ENCODE data around the gene DGKH. TPM values are rescaled to one million over a fixed set of nuclear protein-coding genes. Genes with fewer than 3 reads are reported as not detected.
A peak's percentile ranks its signal among the peaks of the same experiment; 100 is the strongest.
"Not testable (repeated sequence)": the region's sequence is repeated elsewhere in the genome, so short reads cannot be mapped to it uniquely, and the experiment has no call there.

Gene DGKH
- total and polyA plus RNA-seq, 5 donors from 2014 or later, result 1.2 to 22.4 (median 2.5) TPM

DNA sequence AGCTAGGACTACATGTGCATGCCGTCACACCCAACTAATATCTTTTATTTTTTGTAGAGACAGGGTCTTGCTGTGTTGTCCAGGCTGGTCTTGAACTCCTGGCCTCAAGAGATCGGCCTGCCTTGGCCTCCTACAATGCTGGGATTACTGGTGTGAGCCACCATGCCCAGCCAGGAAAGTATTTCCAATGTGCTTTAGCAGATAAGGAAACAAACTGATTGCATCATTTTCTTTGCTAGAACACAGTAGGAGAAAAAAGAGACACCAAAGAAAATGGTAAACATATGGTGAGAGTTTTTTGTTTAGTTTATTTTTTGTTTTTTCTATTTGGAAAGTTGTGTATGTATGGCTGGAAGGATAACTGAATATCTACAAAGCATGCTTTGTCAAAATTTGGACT, 176.6 kb downstream of the DGKH start:
- no peak overlapping the region for H3K4me3 Mint-ChIP-seq
- H3K4me1 Mint-ChIP-seq, result peaks cover 0 to 2% (median 0%) of the 10 kb centered on the region in 4 donors
- H3K9me3 Mint-ChIP-seq, result peaks cover 0 to 2% (median 0%) of the 10 kb centered on the region in 7 donors
- H3K36me3 Mint-ChIP-seq, result peaks cover 55% of the 10 kb centered on the region
- H3K4me3 ChIP-seq (ENCODE audit: low read depth, low read length), result no peak overlapping the region
- DNase-seq (no peak), ATAC-seq (ENCODE audit: low read depth in 2 of 2) (no peak)
- H3K4me1 ChIP-seq (ENCODE audit: control insufficient read depth, insufficient read depth, low read length, poor library complexity, severe bottlenecking), result no peaks in the 10 kb centered on the region
- H3K27me3 ChIP-seq (ENCODE audit: control insufficient read depth, insufficient read depth, low read length), result no peaks in the 10 kb centered on the region
- H3K27ac ChIP-seq (ENCODE audit: insufficient read depth, low read length, poor library complexity, severe bottlenecking), result no peak overlapping the region
- no peak overlapping the region for H3K27ac Mint-ChIP-seq
- H3K36me3 ChIP-seq (ENCODE audit: control insufficient read depth, insufficient read depth, low read length), result peaks cover 33% of the 10 kb centered on the region
- no peaks in the 10 kb centered on the region for H3K9me3 ChIP-seq (ENCODE audit: control insufficient read depth in 2 of 2, low read length in 2 of 2)
- no peaks in the 10 kb centered on the region for H3K27me3 Mint-ChIP-seq

DNA sequence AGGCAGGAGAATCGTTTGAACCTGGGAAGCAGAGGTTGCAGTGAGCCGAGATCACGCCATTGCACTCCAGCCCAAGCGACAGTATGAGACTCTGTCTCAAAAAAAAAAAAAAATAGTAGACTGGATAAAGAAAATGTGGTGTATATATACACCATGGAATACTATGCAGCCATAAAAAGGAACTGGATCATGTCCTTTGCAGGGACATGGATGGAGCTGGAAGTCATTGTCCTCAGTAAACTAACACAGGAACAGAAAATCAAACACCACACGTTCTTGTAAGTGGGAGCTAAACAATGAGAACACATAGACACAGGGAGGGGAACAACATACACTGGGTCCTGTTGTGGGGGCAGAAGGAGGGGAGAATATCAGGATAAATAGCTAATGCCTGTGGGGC, 178.3 kb downstream of the DGKH start:
- not testable (repeated sequence) for H3K4me3 Mint-ChIP-seq; H3K4me1 ChIP-seq (ENCODE audit: control insufficient read depth, insufficient read depth, low read length, poor library complexity, severe bottlenecking); DNase-seq; H3K9me3 Mint-ChIP-seq; ATAC-seq (ENCODE audit: low read depth in 2 of 2); H3K4me3 ChIP-seq (ENCODE audit: low read depth, low read length); H3K27me3 ChIP-seq (ENCODE audit: control insufficient read depth, insufficient read depth, low read length); H3K4me1 Mint-ChIP-seq; H3K27me3 Mint-ChIP-seq; H3K9me3 ChIP-seq (ENCODE audit: control insufficient read depth in 2 of 2, low read length in 2 of 2); H3K27ac ChIP-seq (ENCODE audit: insufficient read depth, low read length, poor library complexity, severe bottlenecking)
- H3K27ac Mint-ChIP-seq, result peak overlapping the region in 1 of 3 donors; percentile 80
- peaks cover 43% of the 10 kb centered on the region for H3K36me3 Mint-ChIP-seq
- H3K36me3 ChIP-seq (ENCODE audit: control insufficient read depth, insufficient read depth, low read length), result peaks cover 30% of the 10 kb centered on the region

GRCh38 chr13:42228527-42228926, 180.1 kb downstream of the DGKH start:
- H3K36me3 Mint-ChIP-seq, result peaks cover 43% of the 10 kb centered on the region
- H3K27me3 Mint-ChIP-seq, result no peaks in the 10 kb centered on the region
- H3K4me1 ChIP-seq (ENCODE audit: control insufficient read depth, insufficient read depth, low read length, poor library complexity, severe bottlenecking), result no peaks in the 10 kb centered on the region
- DNase-seq, result no peak
- no peak overlapping the region for H3K27ac ChIP-seq (ENCODE audit: insufficient read depth, low read length, poor library complexity, severe bottlenecking)
- H3K27ac Mint-ChIP-seq, result peak overlapping the region in 1 of 3 donors; percentile 76
- no peak overlapping the region for H3K4me3 Mint-ChIP-seq
- ATAC-seq (ENCODE audit: low read depth in 2 of 2), result no peak
- H3K4me1 Mint-ChIP-seq, result peaks cover 0 to 2% (median 0%) of the 10 kb centered on the region in 4 donors
- H3K4me3 ChIP-seq (ENCODE audit: low read depth, low read length), result no peak overlapping the region
- peaks cover 0 to 2% (median 0%) of the 10 kb centered on the region in 7 donors for H3K9me3 Mint-ChIP-seq
- no peaks in the 10 kb centered on the region for H3K9me3 ChIP-seq (ENCODE audit: control insufficient read depth in 2 of 2, low read length in 2 of 2)
- no peaks in the 10 kb centered on the region for H3K27me3 ChIP-seq (ENCODE audit: control insufficient read depth, insufficient read depth, low read length)
- H3K36me3 ChIP-seq (ENCODE audit: control insufficient read depth, insufficient read depth, low read length), result peaks cover 20% of the 10 kb centered on the region

DNA sequence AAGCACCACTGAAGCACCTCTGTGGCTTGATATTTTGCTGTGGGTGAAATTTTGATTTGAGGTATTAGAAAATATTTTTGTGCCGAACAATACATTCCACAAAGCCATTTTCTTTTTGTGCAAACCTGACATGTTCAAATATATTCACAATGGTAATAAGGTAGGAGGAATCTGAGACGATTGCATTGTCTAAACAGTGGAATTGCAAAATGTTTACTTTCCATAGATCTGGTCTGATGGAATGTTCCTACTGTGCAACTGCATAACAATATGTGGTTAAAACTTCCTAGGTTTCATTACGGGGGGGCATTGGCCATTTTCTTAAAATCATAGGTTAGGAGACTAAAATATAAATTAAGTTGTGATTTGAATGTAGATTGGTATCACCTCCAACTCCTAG, 180.8 kb downstream of the DGKH start:
- peaks cover 0 to 2% (median 0%) of the 10 kb centered on the region in 7 donors for H3K9me3 Mint-ChIP-seq
- no peak overlapping the region for H3K27ac Mint-ChIP-seq

DNA sequence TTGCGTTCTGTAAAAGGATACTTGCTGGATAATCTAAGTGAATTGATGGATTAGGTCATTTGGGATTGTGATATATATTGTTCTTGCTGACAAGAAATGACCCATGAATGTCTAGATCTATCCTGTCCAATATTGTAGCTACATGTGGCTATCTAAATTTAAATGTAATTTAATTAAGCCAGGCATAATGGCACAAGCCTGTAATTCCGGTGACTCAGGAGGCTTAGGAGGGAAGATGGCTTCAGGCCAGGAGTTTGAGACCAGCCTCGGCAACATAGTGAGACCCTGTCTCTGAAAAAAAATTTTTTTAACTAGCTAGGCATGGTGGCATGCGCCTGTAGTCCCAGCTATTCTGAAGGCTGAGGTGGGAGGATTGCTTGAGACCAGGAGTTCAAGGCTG, 184.2 kb downstream of the DGKH start:
- no peak overlapping the region for H3K4me3 ChIP-seq (ENCODE audit: low read depth, low read length)
- Mint-ChIP-seq H3K27ac (no peak overlapping the region), H3K36me3 (peaks cover 28% of the 10 kb centered on the region), H3K4me1 (peaks cover 0 to 7% (median 0%) of the 10 kb centered on the region in 4 donors), H3K4me3 (no peak overlapping the region), H3K27me3 (no peaks in the 10 kb centered on the region), H3K9me3 (no peaks in the 10 kb centered on the region)
- no peaks in the 10 kb centered on the region for H3K9me3 ChIP-seq (ENCODE audit: control insufficient read depth in 2 of 2, low read length in 2 of 2)
- H3K4me1 ChIP-seq (ENCODE audit: control insufficient read depth, insufficient read depth, low read length, poor library complexity, severe bottlenecking), result no peaks in the 10 kb centered on the region
- ATAC-seq (ENCODE audit: low read depth in 2 of 2) (no peak), DNase-seq (no peak)
- no peak overlapping the region for H3K27ac ChIP-seq (ENCODE audit: insufficient read depth, low read length, poor library complexity, severe bottlenecking)
- H3K36me3 ChIP-seq (ENCODE audit: control insufficient read depth, insufficient read depth, low read length), result peaks cover 13% of the 10 kb centered on the region
- no peaks in the 10 kb centered on the region for H3K27me3 ChIP-seq (ENCODE audit: control insufficient read depth, insufficient read depth, low read length)

More for the DNA sequence above, 180.8 kb downstream of the DGKH start:
- H3K4me3 ChIP-seq (ENCODE audit: low read depth, low read length), result no peak overlapping the region
- Mint-ChIP-seq H3K36me3 (peaks cover 40% of the 10 kb centered on the region), H3K27me3 (no peaks in the 10 kb centered on the region), H3K4me3 (no peak overlapping the region), H3K4me1 (peaks cover 0 to 2% (median 0%) of the 10 kb centered on the region in 4 donors)
- H3K27me3 ChIP-seq (ENCODE audit: control insufficient read depth, insufficient read depth, low read length), result no peaks in the 10 kb centered on the region
- no peaks in the 10 kb centered on the region for H3K9me3 ChIP-seq (ENCODE audit: control insufficient read depth in 2 of 2, low read length in 2 of 2)
- no peaks in the 10 kb centered on the region for H3K4me1 ChIP-seq (ENCODE audit: control insufficient read depth, insufficient read depth, low read length, poor library complexity, severe bottlenecking)
- H3K27ac ChIP-seq (ENCODE audit: insufficient read depth, low read length, poor library complexity, severe bottlenecking), result no peak overlapping the region
- DNase-seq, result no peak
- ATAC-seq (ENCODE audit: low read depth in 2 of 2), result no peak
- H3K36me3 ChIP-seq (ENCODE audit: control insufficient read depth, insufficient read depth, low read length), result peaks cover 16% of the 10 kb centered on the region

- peaks cover 0 to 7% (median 0%) of the 10 kb centered on the region in 4 donors for H3K4me1 Mint-ChIP-seq
- Histone ChIP-seq H3K4me1 (ENCODE audit: control insufficient read depth, insufficient read depth, low read length, poor library complexity, severe bottlenecking) (no peaks in the 10 kb centered on the region), H3K4me3 (ENCODE audit: low read depth, low read length) (no peak overlapping the region), H3K27me3 (ENCODE audit: control insufficient read depth, insufficient read depth, low read length) (no peaks in the 10 kb centered on the region), H3K27ac (ENCODE audit: insufficient read depth, low read length, poor library complexity, severe bottlenecking) (no peak overlapping the region), H3K9me3 (ENCODE audit: control insufficient read depth in 2 of 2, low read length in 2 of 2) (no peaks in the 10 kb centered on the region), H3K36me3 (ENCODE audit: control insufficient read depth, insufficient read depth, low read length) (peaks cover 13% of the 10 kb centered on the region)
- peaks cover 23% of the 10 kb centered on the region for H3K36me3 Mint-ChIP-seq
- H3K27ac Mint-ChIP-seq, result no peak overlapping the region
- H3K27me3 Mint-ChIP-seq, result no peaks in the 10 kb centered on the region
- no peaks in the 10 kb centered on the region for H3K9me3 Mint-ChIP-seq
- ATAC-seq (ENCODE audit: low read depth in 2 of 2) (no peak), DNase-seq (no peak)
- H3K4me3 Mint-ChIP-seq, result no peak overlapping the region
These were observed 185.3 kb downstream of the DGKH start for GRCh38 chr13:42233726-42234125.

GRCh38 chr13:42239161-42239560, 190.7 kb downstream of the DGKH start:
- Histone ChIP-seq H3K27me3 (ENCODE audit: control insufficient read depth, insufficient read depth, low read length) (no peaks in the 10 kb centered on the region), H3K4me1 (ENCODE audit: control insufficient read depth, insufficient read depth, low read length, poor library complexity, severe bottlenecking) (no peaks in the 10 kb centered on the region), H3K27ac (ENCODE audit: insufficient read depth, low read length, poor library complexity, severe bottlenecking) (no peak overlapping the region), H3K9me3 (ENCODE audit: control insufficient read depth in 2 of 2, low read length in 2 of 2) (no peaks in the 10 kb centered on the region), H3K36me3 (ENCODE audit: control insufficient read depth, insufficient read depth, low read length) (no peaks in the 10 kb centered on the region), H3K4me3 (ENCODE audit: low read depth, low read length) (no peak overlapping the region)
- H3K9me3 Mint-ChIP-seq, result no peaks in the 10 kb centered on the region
- no peak overlapping the region for H3K27ac Mint-ChIP-seq
- ATAC-seq (ENCODE audit: low read depth in 2 of 2) (no peak), DNase-seq (no peak)
- H3K4me1 Mint-ChIP-seq, result peaks cover 0 to 7% (median 0%) of the 10 kb centered on the region in 4 donors
- no peaks in the 10 kb centered on the region for H3K27me3 Mint-ChIP-seq
- no peak overlapping the region for H3K4me3 Mint-ChIP-seq
- H3K36me3 Mint-ChIP-seq, result peaks cover 19% of the 10 kb centered on the region

GRCh38 chr13:42239644-42240043, 191.2 kb downstream of the DGKH start:
- ATAC-seq (ENCODE audit: low read depth in 2 of 2), result no peak
- H3K36me3 Mint-ChIP-seq, result peaks cover 15% of the 10 kb centered on the region
- Histone ChIP-seq H3K36me3 (ENCODE audit: control insufficient read depth, insufficient read depth, low read length) (no peaks in the 10 kb centered on the region), H3K4me3 (ENCODE audit: low read depth, low read length) (no peak overlapping the region), H3K4me1 (ENCODE audit: control insufficient read depth, insufficient read depth, low read length, poor library complexity, severe bottlenecking) (no peaks in the 10 kb centered on the region), H3K27me3 (ENCODE audit: control insufficient read depth, insufficient read depth, low read length) (no peaks in the 10 kb centered on the region), H3K27ac (ENCODE audit: insufficient read depth, low read length, poor library complexity, severe bottlenecking) (no peak overlapping the region), H3K9me3 (ENCODE audit: control insufficient read depth in 2 of 2, low read length in 2 of 2) (no peaks in the 10 kb centered on the region)
- no peaks in the 10 kb centered on the region for H3K9me3 Mint-ChIP-seq
- DNase-seq, result no peak
- no peaks in the 10 kb centered on the region for H3K27me3 Mint-ChIP-seq
- no peak overlapping the region for H3K4me3 Mint-ChIP-seq
- peaks cover 0 to 7% (median 0%) of the 10 kb centered on the region in 4 donors for H3K4me1 Mint-ChIP-seq
- no peak overlapping the region for H3K27ac Mint-ChIP-seq

Measured in CD4-positive, CD25-positive, alpha-beta regulatory T cell (primary cell).